Liver (tissue), 9 donors: ENCODE data around the gene CSAG3. TPM values are rescaled to one million over a fixed set of nuclear protein-coding genes. Genes with fewer than 3 reads are reported as not detected.
"Not testable (repeated sequence)": the region's sequence is repeated elsewhere in the genome, so short reads cannot be mapped to it uniquely, and the experiment has no call there.

Source experiments
- DNase-seq: peaks from one replicate; pipeline ENCODE4 v3.0.0-alpha.2; 2017; ENCODE audit warnings: low spot score
- H3K27ac ChIP-seq, 2 donors: one replicate each; pipeline ENCODE4 v1.7.0; 2013; ENCODE audit warnings: inconsistent platforms in 2 of 2, low read length in 2 of 2, control low read depth in 1 of 2, low read depth in 1 of 2, mild to moderate bottlenecking in 1 of 2
- H3K27me3 ChIP-seq, 4 donors: one replicate each; pipeline versions ENCODE4 v1.6.1 to v1.7.0; 2013; ENCODE audit warnings: low read length in 3 of 4, inconsistent platforms in 1 of 4, mild to moderate bottlenecking in 1 of 4, moderate library complexity in 1 of 4; ENCODE audit not compliant: control insufficient read depth in 4 of 4, insufficient read depth in 4 of 4
- H3K36me3 ChIP-seq, 4 donors: one replicate each; pipeline versions ENCODE4 v1.6.1 to v1.7.0; 2013; ENCODE audit warnings: low read length in 3 of 4, mild to moderate bottlenecking in 3 of 4, low read depth in 1 of 4, moderate library complexity in 1 of 4; ENCODE audit not compliant: control insufficient read depth in 4 of 4, insufficient read depth in 3 of 4
- H3K4me1 ChIP-seq, 4 donors: one replicate each; pipeline versions ENCODE4 v1.6.1 to v1.7.0; 2013; ENCODE audit warnings: low read length in 3 of 4, mild to moderate bottlenecking in 3 of 4, moderate library complexity in 1 of 4; ENCODE audit not compliant: control insufficient read depth in 4 of 4, insufficient read depth in 4 of 4
- H3K4me3 ChIP-seq, 3 donors: one replicate each; pipeline versions ENCODE4 v1.6.1 to v1.7.0; 2013; ENCODE audit warnings: low read length in 3 of 3, control low read depth in 1 of 3, low read depth in 1 of 3, mild to moderate bottlenecking in 1 of 3
- H3K9ac ChIP-seq, 2 donors: one replicate each; pipeline ENCODE4 v1.7.0; 2013; ENCODE audit warnings: low read length in 2 of 2, mild to moderate bottlenecking in 2 of 2, moderate library complexity in 2 of 2, control low read depth in 1 of 2, low read depth in 1 of 2
- H3K9me3 ChIP-seq, 4 donors: one replicate each; pipeline versions ENCODE4 v1.6.1 to v1.7.0; 2013; ENCODE audit warnings: low read length in 3 of 4; ENCODE audit not compliant: control insufficient read depth in 4 of 4
- EGR1 ChIP-seq, 2 donors: IDR thresholded peaks; 2 replicates each; pipeline ENCODE4 v1.6.1; 2016 to 2018; ENCODE audit warnings: antibody characterized with exemption in 2 of 2, low read depth in 2 of 2
- FOXA1 ChIP-seq: IDR thresholded peaks from 2 replicates; pipeline ENCODE4 v1.6.1; 2016; ENCODE audit warnings: antibody characterized with exemption
- FOXA2 ChIP-seq: IDR thresholded peaks from 2 replicates; pipeline ENCODE4 v1.6.1; 2016; ENCODE audit warnings: antibody characterized with exemption
- GABPA ChIP-seq, 2 donors: IDR thresholded peaks in 1 of 2; conservative IDR thresholded peaks in 1 of 2; 2 replicates each; pipeline ENCODE4 v1.6.1; 2016; ENCODE audit warnings: antibody characterized with exemption in 2 of 2, mild to moderate bottlenecking in 1 of 2, moderate library complexity in 1 of 2
- HNF4A ChIP-seq, 2 donors: conservative IDR thresholded peaks; 2 replicates each; pipeline ENCODE4 v1.6.1; 2016; ENCODE audit warnings: antibody characterized with exemption in 2 of 2, mild to moderate bottlenecking in 2 of 2
- HNF4G ChIP-seq: IDR thresholded peaks from 2 replicates; pipeline ENCODE4 v1.6.1; 2016; ENCODE audit warnings: antibody characterized with exemption
- JUND ChIP-seq, 2 donors: IDR thresholded peaks; 2 replicates each; pipeline ENCODE4 v1.6.1; 2016; ENCODE audit warnings: antibody characterized with exemption in 2 of 2
- MAX ChIP-seq: IDR thresholded peaks from 2 replicates; pipeline ENCODE4 v1.6.1; 2016; ENCODE audit warnings: antibody characterized with exemption
- NR2F2 ChIP-seq: IDR thresholded peaks from 2 replicates; pipeline ENCODE4 v1.6.1; 2016; ENCODE audit warnings: antibody characterized with exemption
- RAD21 ChIP-seq, 2 donors: IDR thresholded peaks; 2 replicates each; pipeline ENCODE4 v1.6.1; 2016; ENCODE audit warnings: antibody characterized with exemption in 2 of 2, mild to moderate bottlenecking in 2 of 2
- REST ChIP-seq: IDR thresholded peaks from 2 replicates; pipeline ENCODE4 v1.6.1; 2016; ENCODE audit warnings: antibody characterized with exemption, mild to moderate bottlenecking
- RXRA ChIP-seq, 2 donors: IDR thresholded peaks; 2 replicates each; pipeline ENCODE4 v1.6.1; 2017 to 2018; ENCODE audit warnings: antibody characterized with exemption in 2 of 2, mild to moderate bottlenecking in 1 of 2
- SP1 ChIP-seq: IDR thresholded peaks from 2 replicates; pipeline ENCODE4 v1.6.1; 2018; ENCODE audit warnings: antibody characterized with exemption, mild to moderate bottlenecking
- TAF1 ChIP-seq: conservative IDR thresholded peaks from 2 replicates; pipeline ENCODE4 v1.6.1; 2016; ENCODE audit warnings: antibody characterized with exemption, mild to moderate bottlenecking
- YY1 ChIP-seq: IDR thresholded peaks from 2 replicates; pipeline ENCODE4 v1.6.1; 2016; ENCODE audit warnings: antibody characterized with exemption, mild to moderate bottlenecking
- ZBTB33 ChIP-seq: IDR thresholded peaks from 2 replicates; pipeline ENCODE4 v1.6.1; 2016; ENCODE audit warnings: antibody characterized with exemption
- WGBS: extraction: QIAGEN DNeasy Blood & Tissue Kit; methylation state at CpG from one replicate; pipeline ENCODE4 v1.1.7; 2013; 5-methylcytosine and 5-hydroxymethylcytosine counted together
- polyA plus RNA-seq, 2 donors: library from polyadenylated mRNA; stranded (reverse) in 1 of 2; unstranded in 1 of 2; fragments of 200-250 nt in 1 of 2; fragments of >200 nt in 1 of 2; fragmentation: Nextera tagmentation in 1 of 2; extraction: Ambion mirVana in 1 of 2; gene quantifications; one replicate each; pipeline versions ENCODE4 v1.2.1 to v1.2.3, GENCODE V29; 2013 to 2015
- total RNA-seq, 2 donors: library from RNA; depleted of rRNA; stranded (reverse); fragments of >200 nt; gene quantifications; one replicate each; pipeline ENCODE4 v1.2.3, GENCODE V29; 2014
- TF ChIP-seq, protein P1 (sequence below): fragments of 150-350 bp; IDR thresholded peaks from 2 replicates; pipeline ENCODE4 v1.5.1; 2017; ENCODE audit warnings: improper control_type of control experiment, low read depth, low read length; ENCODE audit not compliant: missing input control
- TF ChIP-seq, protein P2 (sequence below): IDR thresholded peaks from 2 replicates; pipeline ENCODE4 v1.6.1; 2016; ENCODE audit warnings: antibody characterized with exemption
- donor health status: healthy.
- donor health status: healthy.
- donor health status: healthy.
- donor health status: healthy.
- donor health status: healthy.

CSAG3 gene
- total and polyA plus RNA-seq, 4 donors, result 0.14 TPM; not detected in 3

DNA sequence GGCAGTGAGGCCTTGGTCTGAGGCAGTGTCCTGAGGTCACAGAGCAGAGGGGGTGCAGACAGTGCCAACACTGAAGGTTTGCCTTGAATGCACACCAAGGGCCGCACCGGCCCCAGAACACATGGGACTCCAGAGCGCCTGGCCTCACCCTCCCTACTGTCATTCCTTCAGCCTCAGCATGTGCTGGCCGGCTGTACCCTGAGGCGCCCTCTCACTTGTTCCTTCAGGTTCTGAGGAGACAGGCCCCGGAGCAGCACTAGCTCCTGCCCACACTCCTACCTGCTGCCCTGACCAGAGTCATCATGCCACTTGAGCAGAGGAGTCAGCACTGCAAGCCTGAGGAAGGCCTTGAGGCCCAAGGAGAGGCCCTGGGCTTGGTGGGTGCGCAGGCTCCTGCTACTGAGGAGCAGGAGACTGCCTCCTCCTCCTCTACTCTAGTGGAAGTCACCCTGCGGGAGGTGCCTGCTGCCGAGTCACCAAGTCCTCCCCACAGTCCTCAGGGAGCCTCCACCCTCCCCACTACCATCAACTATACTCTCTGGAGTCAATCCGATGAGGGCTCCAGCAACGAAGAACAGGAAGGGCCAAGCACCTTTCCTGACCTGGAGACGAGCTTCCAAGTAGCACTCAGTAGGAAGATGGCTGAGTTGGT lies 23.0 kb upstream of the CSAG3 start:
- Histone ChIP-seq H3K4me3 (no peak overlapping the region), H3K27me3 (no peaks in the 10 kb centered on the region), H3K4me1 (no peaks in the 10 kb centered on the region), H3K9me3 (no peaks in the 10 kb centered on the region), H3K9ac (no peak overlapping the region), H3K27ac (no peak overlapping the region), H3K36me3 (no peaks in the 10 kb centered on the region)
- DNase-seq, result no peak
- WGBS, result 96% methylated on average over 12 of the region's 12 CpGs
- TF ChIP-seq TAF1, result no peak
- no peak for TF ChIP-seq SP1
- TF ChIP-seq RXRA (IDR thresholded peaks at IDR 0.05), result no peak
- no peak for TF ChIP-seq EGR1 (IDR thresholded peaks at IDR 0.05; ENCODE audit: low read depth in 2 of 2)
- TF ChIP-seq JUND (IDR thresholded peaks at IDR 0.05), result no peak
- no peak for TF ChIP-seq MAX
- TF ChIP-seq NR2F2, result no peak
- no peak for TF ChIP-seq ZBTB33
- TF ChIP-seq YY1, result no peak
- no peak for TF ChIP-seq RAD21 (IDR thresholded peaks at IDR 0.05)
- TF ChIP-seq, protein P1, sequence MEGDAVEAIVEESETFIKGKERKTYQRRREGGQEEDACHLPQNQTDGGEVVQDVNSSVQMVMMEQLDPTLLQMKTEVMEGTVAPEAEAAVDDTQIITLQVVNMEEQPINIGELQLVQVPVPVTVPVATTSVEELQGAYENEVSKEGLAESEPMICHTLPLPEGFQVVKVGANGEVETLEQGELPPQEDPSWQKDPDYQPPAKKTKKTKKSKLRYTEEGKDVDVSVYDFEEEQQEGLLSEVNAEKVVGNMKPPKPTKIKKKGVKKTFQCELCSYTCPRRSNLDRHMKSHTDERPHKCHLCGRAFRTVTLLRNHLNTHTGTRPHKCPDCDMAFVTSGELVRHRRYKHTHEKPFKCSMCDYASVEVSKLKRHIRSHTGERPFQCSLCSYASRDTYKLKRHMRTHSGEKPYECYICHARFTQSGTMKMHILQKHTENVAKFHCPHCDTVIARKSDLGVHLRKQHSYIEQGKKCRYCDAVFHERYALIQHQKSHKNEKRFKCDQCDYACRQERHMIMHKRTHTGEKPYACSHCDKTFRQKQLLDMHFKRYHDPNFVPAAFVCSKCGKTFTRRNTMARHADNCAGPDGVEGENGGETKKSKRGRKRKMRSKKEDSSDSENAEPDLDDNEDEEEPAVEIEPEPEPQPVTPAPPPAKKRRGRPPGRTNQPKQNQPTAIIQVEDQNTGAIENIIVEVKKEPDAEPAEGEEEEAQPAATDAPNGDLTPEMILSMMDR, result no peak
- TF ChIP-seq HNF4A (conservative IDR thresholded peaks at IDR 0.05), result no peak
- no peak for TF ChIP-seq FOXA2
- TF ChIP-seq, protein P2, sequence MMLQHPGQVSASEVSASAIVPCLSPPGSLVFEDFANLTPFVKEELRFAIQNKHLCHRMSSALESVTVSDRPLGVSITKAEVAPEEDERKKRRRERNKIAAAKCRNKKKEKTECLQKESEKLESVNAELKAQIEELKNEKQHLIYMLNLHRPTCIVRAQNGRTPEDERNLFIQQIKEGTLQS, result no peak
- TF ChIP-seq FOXA1, result no peak
- no peak for TF ChIP-seq REST
- no peak for TF ChIP-seq HNF4G
- no peak for TF ChIP-seq GABPA (IDR thresholded peaks at IDR 0.05 in 1 of 2, conservative IDR thresholded peaks at IDR 0.05 in 1 of 2)

DNA sequence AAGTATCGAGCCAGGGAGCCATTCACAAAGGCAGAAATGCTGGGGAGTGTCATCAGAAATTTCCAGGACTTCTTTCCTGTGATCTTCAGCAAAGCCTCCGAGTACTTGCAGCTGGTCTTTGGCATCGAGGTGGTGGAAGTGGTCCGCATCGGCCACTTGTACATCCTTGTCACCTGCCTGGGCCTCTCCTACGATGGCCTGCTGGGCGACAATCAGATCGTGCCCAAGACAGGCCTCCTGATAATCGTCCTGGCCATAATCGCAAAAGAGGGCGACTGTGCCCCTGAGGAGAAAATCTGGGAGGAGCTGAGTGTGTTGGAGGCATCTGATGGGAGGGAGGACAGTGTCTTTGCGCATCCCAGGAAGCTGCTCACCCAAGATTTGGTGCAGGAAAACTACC lies 22.5 kb upstream of the CSAG3 start:
- not testable (repeated sequence) for H3K9me3 ChIP-seq, H3K4me1 ChIP-seq, H3K27me3 ChIP-seq, H3K36me3 ChIP-seq, H3K27ac ChIP-seq, H3K9ac ChIP-seq, DNase-seq, H3K4me3 ChIP-seq
- 84% methylated on average over 12 of the region's 12 CpGs for WGBS
